Activated CD8-positive, alpha-beta memory T cell treated with anti-CD3 and anti-CD28 coated beads for 4 hours (primary cell): ENCODE results near the gene SLC8A1.

Experiments used
- DNase-seq, 2 donors: peaks; one replicate each; pipeline ENCODE4 v3.0.0-alpha.2; 2020; ENCODE audit warnings: low read depth in 2 of 2

Gene SLC8A1

DNA sequence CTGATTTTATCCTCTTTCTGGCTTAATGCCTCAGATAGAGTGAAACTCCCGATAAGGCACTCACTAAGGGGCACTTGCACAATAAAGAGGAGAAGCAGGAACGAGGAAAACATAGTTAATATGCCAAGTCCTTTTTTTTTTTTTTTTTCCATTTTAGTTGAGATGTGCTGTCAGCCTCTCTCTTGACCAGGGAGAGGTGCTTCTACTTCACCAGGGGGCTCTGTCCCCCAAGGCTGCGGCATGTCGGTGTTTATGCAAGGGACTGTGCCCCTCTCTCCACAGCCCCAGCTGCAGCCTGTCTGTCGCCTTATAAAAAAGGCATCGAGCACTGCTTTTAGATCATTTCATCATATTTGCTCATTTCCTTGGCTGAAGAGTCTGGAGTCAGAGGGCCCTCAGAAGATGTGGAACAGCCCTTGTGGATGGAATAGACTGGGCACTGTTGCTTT is 178.1 kb downstream of the SLC8A1 start:
- no peak for DNase-seq

DNA sequence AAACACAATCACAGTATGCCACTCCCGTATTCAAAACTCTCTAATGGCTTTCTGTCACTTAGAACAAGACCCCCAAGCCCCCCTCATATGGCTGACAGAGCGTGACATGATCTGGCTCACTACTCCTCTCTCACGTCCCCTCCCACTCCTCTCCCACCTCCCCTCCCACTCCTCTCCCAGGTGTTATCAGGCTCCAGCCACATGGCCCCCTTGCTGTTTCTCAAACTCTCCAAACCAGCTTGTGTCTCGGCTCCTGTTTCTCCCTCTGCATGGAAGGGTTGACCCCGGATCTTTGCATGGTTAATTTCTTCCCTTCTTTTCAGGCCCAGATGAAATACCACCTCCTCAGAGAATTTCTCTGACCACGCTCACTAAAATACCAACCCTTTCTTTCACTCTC is 180.8 kb downstream of the SLC8A1 start:
- DNase-seq = no peak

DNA sequence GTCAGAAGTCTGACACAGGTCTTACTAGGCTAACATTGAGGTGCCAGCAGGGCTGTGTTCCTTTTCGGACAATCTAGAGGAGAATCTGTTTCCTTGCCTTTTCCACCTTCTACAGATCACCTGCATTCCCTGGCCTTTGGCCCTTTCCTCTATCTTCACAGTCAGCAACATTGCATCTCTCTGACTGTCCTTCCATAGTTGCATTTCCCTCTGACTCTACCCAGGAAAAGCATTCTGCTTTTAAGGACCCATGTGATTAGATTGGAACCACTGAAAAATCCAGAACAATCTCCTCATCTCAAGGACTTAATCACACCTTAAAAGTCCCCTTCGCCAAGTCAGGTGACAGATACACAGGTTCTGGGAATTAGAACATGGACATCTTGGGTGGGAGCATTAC is 181.5 kb downstream of the SLC8A1 start:
- DNase-seq = no peak

DNA sequence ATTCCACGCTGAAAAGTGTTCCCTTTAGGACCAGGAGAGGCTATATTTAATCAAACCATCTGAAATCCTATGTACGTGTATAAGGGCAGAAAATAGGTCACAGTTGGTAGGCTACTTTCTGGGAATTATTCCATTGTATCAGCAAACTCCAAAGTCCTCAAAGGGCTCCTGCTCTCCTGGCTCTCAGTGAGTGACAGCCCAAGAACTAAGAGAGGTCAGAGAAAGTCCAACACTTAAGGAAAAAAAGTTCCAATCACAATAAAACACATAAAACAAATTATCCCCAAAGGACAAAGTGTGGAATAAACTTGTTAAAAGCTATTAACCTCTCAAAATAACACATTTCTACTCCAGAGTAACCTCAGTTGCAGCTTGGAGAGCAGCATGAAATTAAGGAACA is 183.3 kb downstream of the SLC8A1 start:
- no peak for DNase-seq

DNA sequence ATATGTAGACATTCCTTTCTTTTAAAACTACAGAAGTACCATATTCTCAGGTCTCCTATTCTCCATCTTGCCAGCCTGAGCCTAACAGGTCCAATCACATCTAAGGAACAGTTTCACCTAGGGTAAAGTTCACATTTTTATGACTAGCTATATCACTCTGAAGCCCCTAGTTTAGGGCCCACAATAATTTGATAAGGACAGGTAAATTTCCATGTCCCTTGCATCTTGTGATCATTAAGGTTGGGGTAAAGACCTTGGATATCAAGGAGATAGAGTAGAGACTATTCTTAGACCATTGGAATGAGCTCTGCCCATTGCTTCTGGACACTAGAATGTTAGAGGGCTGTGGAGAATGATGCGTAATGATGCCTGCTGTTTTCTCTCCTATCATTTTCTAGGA is 185.7 kb downstream of the SLC8A1 start:
- no peak for DNase-seq

DNA sequence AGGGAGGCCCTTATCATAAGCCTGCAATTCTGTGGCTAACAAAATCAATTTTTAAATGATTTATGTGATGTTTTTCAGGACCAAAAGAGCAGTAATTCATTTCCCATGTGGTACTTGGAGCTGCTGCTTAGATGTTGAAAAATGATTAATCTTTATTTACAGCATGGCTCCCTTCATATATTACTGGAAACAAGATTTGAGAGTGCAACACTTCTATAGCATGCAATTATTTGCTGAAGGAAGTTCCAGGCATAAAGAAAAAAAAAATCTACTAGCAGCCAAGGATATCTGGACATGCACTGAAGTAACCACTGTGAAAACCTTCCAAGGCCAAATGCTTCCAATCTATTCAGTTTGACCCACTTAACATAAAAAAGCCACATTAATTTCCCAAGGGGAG is 186.3 kb downstream of the SLC8A1 start:
- DNase-seq = no peak

DNA sequence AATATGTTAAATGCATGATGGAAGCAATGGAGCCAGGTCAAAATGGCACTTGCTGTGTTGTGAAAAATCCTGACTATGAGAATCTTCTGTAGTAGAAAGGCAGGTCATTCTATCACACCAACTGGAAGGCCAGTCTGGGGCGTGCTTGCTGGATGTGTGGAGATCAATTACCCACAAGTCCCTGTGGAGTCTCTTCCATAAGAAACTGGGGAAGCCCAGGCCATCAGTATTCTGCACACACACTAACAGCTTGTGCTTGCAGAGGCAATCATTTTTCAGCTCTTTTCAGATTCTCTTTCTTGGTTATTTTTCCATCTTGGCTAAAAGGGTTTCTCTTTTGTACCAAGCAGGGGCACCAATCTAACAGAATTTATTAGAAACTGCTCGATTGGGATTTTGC is 190.8 kb downstream of the SLC8A1 start:
- DNase-seq = no peak

DNA sequence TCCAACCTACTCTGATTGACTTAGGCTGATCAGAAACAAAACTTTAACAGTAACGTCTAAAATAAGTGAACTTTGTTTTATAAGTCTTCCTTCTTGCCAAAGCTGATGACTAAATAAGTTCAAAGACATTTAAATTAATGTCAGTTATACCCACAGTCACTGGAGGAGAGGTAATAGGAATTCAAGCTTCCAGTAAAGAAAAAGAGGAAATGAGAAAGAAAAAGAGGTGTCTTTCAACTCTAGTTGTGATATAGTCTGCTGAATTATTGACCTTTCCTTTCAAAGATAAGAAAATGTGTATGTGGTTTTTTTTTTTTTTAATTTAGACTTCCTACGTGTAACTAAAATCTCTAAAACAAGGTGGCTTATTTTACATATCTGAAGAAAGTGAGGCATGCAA is 191.5 kb downstream of the SLC8A1 start:
- DNase-seq = no peak

DNA sequence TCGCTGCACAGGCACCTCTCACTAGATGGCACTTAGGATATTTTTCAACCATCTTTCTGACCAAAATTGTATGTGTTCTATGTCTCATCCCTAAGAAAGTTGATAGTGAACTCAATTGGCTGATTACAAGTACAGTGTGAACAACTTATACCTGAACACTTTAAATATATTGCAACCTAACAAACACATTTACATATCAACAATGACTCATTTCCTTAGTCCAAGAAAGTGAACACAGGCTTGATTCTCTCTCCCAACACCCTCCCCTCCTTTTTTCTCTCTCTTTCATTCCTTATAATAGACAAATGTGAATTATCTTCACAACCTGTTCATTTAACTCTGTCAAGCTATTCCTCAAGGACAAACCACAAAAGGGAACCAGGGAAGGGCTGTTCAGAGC is 192.0 kb downstream of the SLC8A1 start:
- no peak for DNase-seq

DNA sequence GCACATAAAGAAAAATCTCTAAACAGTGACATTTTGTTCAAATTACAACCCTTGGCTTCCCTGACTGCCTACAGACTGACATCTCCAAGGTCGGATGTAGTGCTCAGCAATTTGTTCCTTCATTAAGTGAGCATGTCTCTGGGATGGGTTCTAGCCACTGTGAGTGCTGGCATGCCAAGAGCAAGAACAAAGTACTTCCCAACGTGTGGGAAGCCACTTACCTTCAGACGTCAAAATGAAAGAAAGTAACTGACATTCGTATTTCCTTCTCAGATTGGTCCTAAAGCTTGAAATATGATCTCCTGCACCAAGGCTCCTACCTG is 193.8 kb downstream of the SLC8A1 start:
- no peak for DNase-seq

DNA sequence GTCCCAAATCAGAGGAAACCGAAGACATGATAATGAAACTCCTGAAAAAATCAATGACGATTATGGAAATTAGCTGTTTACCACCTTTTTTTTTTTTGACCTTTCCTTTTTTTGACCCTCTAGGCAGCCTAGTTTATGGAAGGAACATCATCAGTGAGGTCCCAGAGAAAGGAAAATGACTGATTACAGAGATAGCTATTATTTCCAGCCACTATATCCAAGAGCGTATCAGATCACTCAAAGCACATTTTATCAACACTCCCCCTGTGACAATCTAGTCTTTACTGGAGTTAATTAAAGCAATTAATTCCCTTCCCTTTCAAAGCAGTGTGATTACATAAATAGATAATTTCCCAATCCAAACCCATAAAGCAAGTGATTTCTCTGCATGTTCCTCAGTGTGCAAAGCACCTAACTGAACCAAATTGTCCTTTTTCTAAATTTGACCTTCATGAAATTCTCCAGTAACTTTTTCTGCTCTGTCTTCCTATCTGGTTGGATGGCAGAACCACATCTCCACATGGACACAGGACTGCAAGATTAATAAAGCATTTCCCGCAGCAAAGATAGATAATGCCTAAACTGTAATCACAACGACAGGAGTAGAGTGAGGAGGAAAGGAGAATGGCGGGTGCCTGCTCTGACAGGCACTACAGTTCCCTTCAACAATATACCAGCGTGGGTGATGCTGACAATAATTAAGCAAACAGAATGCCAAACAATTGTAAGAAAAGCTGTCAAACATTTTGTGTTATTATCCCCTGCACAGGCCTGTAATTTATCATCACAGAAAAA is 194.4 kb downstream of the SLC8A1 start:
- no peak for DNase-seq

DNA sequence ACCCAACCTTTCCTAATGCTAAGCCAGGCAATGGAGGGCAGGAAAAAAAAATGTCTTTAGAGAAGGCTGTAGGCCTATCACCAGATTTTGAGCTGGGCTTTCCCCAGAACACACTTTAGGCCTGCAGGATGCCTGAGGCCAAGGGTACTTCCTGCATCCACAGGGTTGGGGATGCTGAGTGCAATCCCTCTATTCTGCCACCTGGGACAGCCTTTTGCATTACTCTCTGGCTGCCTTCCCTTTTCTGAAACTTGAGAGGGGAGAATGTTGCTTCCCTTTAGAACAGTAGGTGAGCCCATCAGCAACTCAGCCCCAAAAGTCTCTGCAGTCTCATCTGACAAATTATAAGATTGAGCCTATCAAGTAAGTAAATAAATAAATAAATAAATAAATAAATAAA is 195.2 kb downstream of the SLC8A1 start:
- no peak for DNase-seq

DNA sequence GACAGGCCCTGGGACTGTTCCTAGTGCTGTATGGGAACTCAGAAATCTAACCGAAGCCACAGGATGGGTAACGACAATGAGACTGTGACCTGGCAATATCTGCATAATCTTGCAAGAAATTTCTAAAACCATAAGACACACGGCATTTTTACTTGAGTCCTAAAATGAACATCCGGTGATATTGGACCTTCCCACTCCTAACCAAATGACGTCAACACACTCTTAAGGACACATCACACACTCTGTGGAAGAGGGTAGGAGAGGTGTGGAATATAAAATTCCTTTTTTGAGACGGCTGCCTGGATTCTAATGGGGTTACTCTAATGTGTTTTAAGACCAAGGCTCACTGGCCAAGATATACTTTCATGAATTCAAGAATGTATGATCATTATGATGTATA is 195.9 kb downstream of the SLC8A1 start:
- DNase-seq = no peak

DNA sequence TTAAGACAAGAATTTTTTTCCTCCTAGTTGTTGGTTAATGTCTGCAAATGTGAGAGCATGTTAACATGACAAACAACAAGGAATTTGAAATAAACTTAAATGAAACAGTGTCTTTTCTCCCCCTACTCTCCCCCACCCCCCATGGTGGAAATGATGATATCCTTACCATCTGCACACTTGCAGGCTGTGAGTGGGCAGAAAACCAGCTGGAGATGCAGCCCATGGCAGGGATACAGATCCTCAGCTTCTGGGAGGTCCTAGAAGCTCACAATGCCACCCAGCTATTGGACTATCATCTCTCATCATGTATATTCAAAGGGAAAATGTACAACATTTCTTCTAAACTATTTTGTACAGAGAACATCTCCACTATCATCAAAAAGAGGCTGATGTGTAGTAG is 196.8 kb downstream of the SLC8A1 start:
- DNase-seq = no peak

DNA sequence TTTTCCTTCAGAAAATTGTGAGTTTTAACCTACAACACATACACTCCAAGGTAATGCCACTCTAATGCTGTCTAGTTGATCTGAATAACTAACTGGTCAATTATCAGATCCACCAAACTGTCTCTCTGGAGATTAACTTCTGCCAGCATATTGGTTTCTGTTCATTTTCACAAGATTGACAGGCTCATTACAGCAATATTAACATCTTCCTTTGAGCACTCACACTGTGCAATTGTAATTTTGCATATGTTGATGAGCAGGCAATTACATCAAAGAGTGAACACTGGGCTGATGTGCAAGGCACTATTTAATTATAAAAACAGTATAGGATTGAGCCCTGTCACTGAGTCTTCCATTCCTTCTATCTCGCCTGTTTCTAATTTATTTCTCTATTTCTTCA is 197.3 kb downstream of the SLC8A1 start:
- DNase-seq = no peak

DNA sequence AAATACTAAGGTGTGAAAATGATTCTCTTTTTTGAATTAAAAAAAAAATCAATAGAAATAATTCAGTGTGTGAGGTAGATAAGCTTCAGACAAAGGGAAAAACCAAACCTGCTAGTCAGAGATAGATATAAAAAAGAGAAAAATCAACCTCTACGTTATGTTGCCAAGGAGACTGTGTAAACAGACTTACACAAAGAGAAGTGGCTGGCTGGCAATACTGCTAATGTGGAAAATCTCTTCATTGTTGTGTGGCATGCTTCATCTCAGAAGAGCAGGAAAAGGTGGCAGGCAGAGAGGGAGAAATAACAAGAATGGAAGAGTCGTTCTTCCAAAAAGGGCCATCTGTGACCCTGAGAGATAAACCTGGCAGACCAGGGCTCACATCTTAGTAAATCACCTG is 200.8 kb downstream of the SLC8A1 start:
- no peak for DNase-seq

DNA sequence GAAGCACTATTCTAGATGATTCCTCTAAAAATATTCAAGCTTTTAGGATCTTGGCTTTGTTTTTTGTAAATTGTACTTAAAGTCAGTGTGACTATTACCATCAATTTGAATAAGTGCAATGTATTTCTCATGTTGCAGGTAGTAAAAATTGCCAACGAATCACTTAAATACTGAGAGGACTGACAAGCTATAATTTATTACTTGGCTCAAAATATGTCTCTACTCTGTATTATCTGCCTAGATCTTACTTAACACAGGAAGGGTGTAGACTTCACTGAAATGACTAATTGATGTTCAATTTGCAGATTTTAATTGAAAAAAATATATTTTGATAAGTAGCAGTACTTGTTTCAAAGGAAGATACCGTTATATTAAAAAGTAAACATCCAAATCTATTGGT is 202.3 kb downstream of the SLC8A1 start:
- DNase-seq = no peak

DNA sequence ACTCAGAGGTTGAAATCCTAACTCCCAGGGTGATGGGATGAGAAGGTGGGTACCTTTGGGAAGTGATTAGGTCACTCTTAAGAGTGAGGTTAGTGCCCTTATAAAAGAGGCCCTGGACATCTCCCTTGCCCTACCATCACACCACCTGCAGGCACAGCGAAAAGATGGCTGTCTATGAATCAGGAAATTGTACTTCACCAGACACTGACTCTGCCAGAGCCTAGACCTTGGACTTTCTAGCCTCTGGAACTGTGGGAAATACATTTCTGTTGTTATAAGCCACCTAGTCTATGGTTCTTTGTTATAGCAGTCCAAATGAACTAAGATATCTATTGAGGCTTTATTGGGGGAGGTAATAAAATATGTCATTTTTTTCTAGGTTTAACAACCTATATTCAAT is 203.6 kb downstream of the SLC8A1 start:
- no peak for DNase-seq

DNA sequence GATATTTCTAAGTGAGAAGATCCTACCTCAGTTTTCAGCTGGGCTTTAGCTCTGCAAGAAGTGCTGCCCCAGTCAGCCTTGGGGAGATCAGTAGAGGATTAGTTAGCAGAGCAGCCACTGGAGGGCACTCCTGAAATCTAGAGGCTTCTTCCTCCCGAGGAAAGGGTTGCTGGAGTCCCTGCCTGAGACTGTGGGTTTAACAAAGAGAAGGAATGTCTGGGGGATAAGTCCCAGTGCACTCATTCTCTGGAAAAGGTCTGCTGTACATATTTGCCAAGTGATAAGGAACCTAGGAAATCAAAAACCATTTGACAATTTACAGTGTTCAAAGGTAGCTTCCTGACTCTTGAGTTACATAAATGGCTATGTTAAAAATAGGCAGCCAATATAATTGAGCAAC is 207.2 kb downstream of the SLC8A1 start:
- DNase-seq = no peak

DNA sequence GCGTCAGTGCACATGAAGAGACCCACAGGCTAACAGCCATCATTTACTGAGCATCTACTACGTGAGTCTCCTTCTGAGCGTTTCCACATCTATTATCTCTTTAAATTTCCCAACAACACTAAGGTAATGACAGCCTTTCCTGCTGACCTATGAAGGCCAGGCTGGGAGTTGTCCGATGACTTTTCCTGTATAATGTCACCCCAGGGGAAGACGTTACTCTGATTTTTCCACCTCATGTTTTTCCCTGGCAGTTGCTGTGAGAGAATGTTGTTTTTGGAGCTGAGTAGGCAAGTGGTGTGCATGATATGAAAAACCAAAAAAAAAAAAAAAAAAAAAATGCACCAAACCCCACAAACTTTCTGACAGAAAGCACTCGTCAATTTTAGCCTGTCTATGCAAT is 207.6 kb downstream of the SLC8A1 start:
- no peak for DNase-seq

DNA sequence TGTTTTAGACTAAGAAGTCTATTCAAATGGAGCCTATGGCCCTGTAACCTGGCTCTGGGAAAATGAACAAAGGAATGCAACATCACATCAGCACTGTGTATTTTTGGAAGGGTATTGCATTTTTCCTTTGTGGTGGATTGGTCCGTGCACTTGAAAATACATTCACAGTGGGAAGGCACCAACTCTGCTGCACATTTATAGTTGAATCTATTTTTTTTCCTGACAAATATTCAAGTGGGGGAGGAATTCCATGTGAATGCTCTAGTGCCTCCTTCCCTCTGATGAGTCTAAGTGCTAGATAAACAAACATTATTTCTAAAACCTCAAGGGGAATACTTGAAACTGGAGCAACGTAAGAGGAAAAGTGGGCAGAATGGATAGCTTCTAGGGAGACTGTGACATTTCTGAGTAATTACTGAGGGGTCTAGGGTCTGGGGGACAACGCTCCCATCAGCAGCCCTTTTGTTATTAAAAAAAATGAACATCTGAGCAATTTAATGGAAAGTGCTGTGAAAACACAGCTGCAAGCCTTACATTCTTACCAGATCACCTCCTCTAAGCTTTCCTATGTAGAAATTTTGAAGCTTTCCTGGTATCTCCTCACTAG is 208.2 kb downstream of the SLC8A1 start:
- DNase-seq = no peak

DNA sequence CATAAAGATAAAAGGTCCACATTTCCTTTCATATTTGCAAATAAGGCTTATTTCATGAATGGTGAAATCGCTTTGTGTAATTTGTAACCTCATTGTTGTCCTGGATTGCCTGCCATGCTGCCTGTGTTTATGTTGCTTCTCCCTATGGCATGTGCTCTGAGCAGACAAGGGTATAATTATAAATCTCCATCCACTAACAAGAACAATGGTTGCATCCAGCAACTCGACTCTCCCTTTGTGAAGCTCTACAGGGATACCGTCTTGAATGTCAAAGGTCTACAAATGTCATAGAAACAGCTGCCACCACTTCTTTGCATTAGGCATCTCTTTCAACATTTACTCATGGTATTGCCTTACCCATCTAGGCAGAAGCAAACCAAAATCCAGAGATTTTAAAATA is 209.6 kb downstream of the SLC8A1 start:
- DNase-seq = no peak

DNA sequence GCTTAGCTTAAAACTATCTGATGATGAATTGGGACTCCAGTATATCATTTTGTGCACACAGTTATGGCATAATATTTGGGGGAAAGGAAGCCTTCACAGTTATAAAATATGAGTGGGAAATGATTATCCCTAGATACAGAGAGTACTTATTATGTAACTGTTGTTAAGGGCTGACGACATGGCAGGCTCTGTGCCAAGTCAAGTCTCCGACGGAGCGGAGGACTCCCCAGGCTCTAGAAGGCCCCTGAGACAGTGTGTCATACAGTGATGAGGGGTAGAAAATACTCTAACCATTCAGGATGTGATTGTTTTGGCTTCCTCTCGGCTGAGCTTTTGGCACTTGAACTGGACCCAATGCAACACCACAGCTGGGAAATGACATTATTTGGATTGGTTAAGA is 211.8 kb downstream of the SLC8A1 start:
- DNase-seq = no peak
